ENCODE data around the gene RNASE1.
"Not testable (repeated sequence)": the region's sequence is repeated elsewhere in the genome, so short reads cannot be mapped to it uniquely, and the experiment has no call there.

Gene RNASE1

GRCh38 chr14:20774258-20774824 is 28.3 kb downstream of the RNASE1 start:
- Mint-ChIP-seq H3K27me3 (ENCODE audit: low read depth) (peaks cover 29% of the 10 kb centered on the region), H3K36me3 (ENCODE audit: low read depth) (no peaks in the 10 kb centered on the region), H3K4me1 (ENCODE audit: low read depth) (no peaks in the 10 kb centered on the region), H3K27ac (no peak overlapping the region), H3K4me3 (no peak overlapping the region), H3K9me3 (no peaks in the 10 kb centered on the region)
- no peak for DNase-seq (ENCODE audit: low spot score)

- H3K9me3 Mint-ChIP-seq = no peaks in the 10 kb centered on the region
- no peak for DNase-seq (ENCODE audit: low spot score)
- H3K27ac Mint-ChIP-seq = no peak overlapping the region
- H3K36me3 Mint-ChIP-seq (ENCODE audit: low read depth) = no peaks in the 10 kb centered on the region
- no peak overlapping the region for H3K4me3 Mint-ChIP-seq
- H3K27me3 Mint-ChIP-seq (ENCODE audit: low read depth) = peaks cover 24% of the 10 kb centered on the region
- no peaks in the 10 kb centered on the region for H3K4me1 Mint-ChIP-seq (ENCODE audit: low read depth)
Measured at GRCh38 chr14:20772650-20773049, 30.0 kb downstream of the RNASE1 start.

- no peaks in the 10 kb centered on the region for H3K9me3 Mint-ChIP-seq
- no peaks in the 10 kb centered on the region for H3K36me3 Mint-ChIP-seq (ENCODE audit: low read depth)
- no peak overlapping the region for H3K27ac Mint-ChIP-seq
- DNase-seq (ENCODE audit: low spot score) = no peak
- H3K27me3 Mint-ChIP-seq (ENCODE audit: low read depth) = peaks cover 8% of the 10 kb centered on the region
- H3K4me3 Mint-ChIP-seq = no peak overlapping the region
- H3K4me1 Mint-ChIP-seq (ENCODE audit: low read depth) = no peaks in the 10 kb centered on the region
Measured at GRCh38 chr14:20769421-20769820, 33.2 kb downstream of the RNASE1 start.

GRCh38 chr14:20768593-20768892 is 34.1 kb downstream of the RNASE1 start:
- H3K36me3 Mint-ChIP-seq (ENCODE audit: low read depth) = no peaks in the 10 kb centered on the region
- H3K9me3 Mint-ChIP-seq = no peaks in the 10 kb centered on the region
- H3K27ac Mint-ChIP-seq = no peak overlapping the region
- no peak overlapping the region for H3K4me3 Mint-ChIP-seq
- DNase-seq (ENCODE audit: low spot score) = no peak
- no peaks in the 10 kb centered on the region for H3K4me1 Mint-ChIP-seq (ENCODE audit: low read depth)
- peaks cover 4% of the 10 kb centered on the region for H3K27me3 Mint-ChIP-seq (ENCODE audit: low read depth)

GRCh38 chr14:20760950-20761349 is 41.7 kb downstream of the RNASE1 start:
- H3K27ac Mint-ChIP-seq = no peak overlapping the region
- no peaks in the 10 kb centered on the region for H3K36me3 Mint-ChIP-seq (ENCODE audit: low read depth)
- DNase-seq (ENCODE audit: low spot score) = no peak
- no peak overlapping the region for H3K4me3 Mint-ChIP-seq
- H3K9me3 Mint-ChIP-seq = no peaks in the 10 kb centered on the region
- H3K4me1 Mint-ChIP-seq (ENCODE audit: low read depth) = no peaks in the 10 kb centered on the region
- H3K27me3 Mint-ChIP-seq (ENCODE audit: low read depth) = no peaks in the 10 kb centered on the region

- H3K4me3 Mint-ChIP-seq = not testable (repeated sequence)
Measured at GRCh38 chr14:20759465-20759864, 43.2 kb downstream of the RNASE1 start.

GRCh38 chr14:20757965-20758364 is 44.7 kb downstream of the RNASE1 start:
- Mint-ChIP-seq H3K27me3 (ENCODE audit: low read depth) (no peaks in the 10 kb centered on the region), H3K27ac (no peak overlapping the region)

More at GRCh38 chr14:20759465-20759864, 43.2 kb downstream of the RNASE1 start:
- not testable (repeated sequence) for DNase-seq (ENCODE audit: low spot score); H3K27me3 Mint-ChIP-seq (ENCODE audit: low read depth); H3K4me1 Mint-ChIP-seq (ENCODE audit: low read depth); H3K9me3 Mint-ChIP-seq; H3K27ac Mint-ChIP-seq; H3K36me3 Mint-ChIP-seq (ENCODE audit: low read depth)

DNA sequence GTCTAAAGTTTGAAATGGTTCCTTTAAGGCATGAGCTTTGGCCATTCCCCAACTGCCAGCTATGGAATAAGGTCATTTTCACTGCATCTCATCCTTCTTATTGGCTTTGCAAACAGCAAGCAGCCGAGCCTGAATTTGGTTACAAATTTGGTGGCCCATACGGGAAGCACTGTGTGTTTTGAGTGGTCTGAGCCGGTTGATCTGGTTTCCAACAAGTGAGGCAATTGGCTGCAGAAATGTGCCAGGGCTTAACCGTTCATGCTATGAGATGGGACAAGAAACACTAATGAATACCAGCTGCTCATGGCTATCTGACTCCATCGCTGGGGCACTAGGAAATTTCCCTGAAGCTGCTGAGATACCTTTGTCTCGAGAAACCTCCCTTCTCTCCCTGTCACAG is 47.6 kb downstream of the RNASE1 start:
- Mint-ChIP-seq H3K4me3 (no peak overlapping the region), H3K4me1 (ENCODE audit: low read depth) (peaks cover 2% of the 10 kb centered on the region), H3K9me3 (peaks cover 18% of the 10 kb centered on the region), H3K27me3 (ENCODE audit: low read depth) (no peaks in the 10 kb centered on the region), H3K27ac (no peak overlapping the region), H3K36me3 (ENCODE audit: low read depth) (peaks cover 3% of the 10 kb centered on the region)
- no peak for DNase-seq (ENCODE audit: low spot score)

More at GRCh38 chr14:20757965-20758364, 44.7 kb downstream of the RNASE1 start:
- DNase-seq (ENCODE audit: low spot score) = no peak
- H3K4me3 Mint-ChIP-seq = no peak overlapping the region
- no peaks in the 10 kb centered on the region for H3K4me1 Mint-ChIP-seq (ENCODE audit: low read depth)
- no peaks in the 10 kb centered on the region for H3K36me3 Mint-ChIP-seq (ENCODE audit: low read depth)
- H3K9me3 Mint-ChIP-seq = peaks cover 5% of the 10 kb centered on the region

- H3K27me3 Mint-ChIP-seq (ENCODE audit: low read depth) = no peaks in the 10 kb centered on the region
- H3K27ac Mint-ChIP-seq = no peak overlapping the region
- peaks cover 3% of the 10 kb centered on the region for H3K36me3 Mint-ChIP-seq (ENCODE audit: low read depth)
- no peak overlapping the region for H3K4me3 Mint-ChIP-seq
- peaks cover 18% of the 10 kb centered on the region for H3K9me3 Mint-ChIP-seq
- H3K4me1 Mint-ChIP-seq (ENCODE audit: low read depth) = peaks cover 4% of the 10 kb centered on the region
- DNase-seq (ENCODE audit: low spot score) = no peak
Measured at GRCh38 chr14:20754308-20754707, 48.3 kb downstream of the RNASE1 start.

DNA sequence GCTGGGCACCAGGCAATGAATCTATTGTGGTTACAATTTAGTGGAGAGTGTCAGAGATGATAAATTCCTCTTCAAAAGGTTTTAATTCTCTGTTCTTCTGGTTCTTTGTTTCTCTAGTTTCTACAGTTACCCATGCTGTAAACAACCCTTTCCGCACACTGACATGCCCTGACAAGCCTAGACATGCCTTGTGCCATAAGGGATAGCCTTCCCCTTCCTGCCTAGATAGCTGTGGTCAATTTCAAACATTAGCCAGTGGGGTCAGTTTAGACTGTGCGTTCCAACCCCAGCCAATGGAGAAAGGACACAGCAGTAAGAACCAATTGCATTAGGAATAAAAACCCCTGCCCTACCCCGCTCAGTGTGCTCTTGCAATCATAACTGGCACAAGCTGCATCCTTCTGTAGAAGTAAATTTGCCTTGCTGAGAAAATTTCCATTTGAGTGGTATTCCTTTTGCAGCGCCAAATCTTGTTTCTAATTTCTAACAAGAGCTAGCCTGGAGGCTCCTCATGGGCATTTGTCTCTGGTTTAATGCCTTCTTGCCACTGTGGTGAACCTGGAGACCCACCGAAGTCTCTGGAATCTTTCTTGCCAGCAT is 50.6 kb downstream of the RNASE1 start:
- peaks cover 3% of the 10 kb centered on the region for H3K36me3 Mint-ChIP-seq (ENCODE audit: low read depth)
- H3K4me1 Mint-ChIP-seq (ENCODE audit: low read depth) = peaks cover 4% of the 10 kb centered on the region
- H3K27me3 Mint-ChIP-seq (ENCODE audit: low read depth) = no peaks in the 10 kb centered on the region
- peaks cover 18% of the 10 kb centered on the region for H3K9me3 Mint-ChIP-seq
- H3K27ac Mint-ChIP-seq = no peak overlapping the region
- DNase-seq (ENCODE audit: low spot score) = no peak
- H3K4me3 Mint-ChIP-seq = no peak overlapping the region

Data from T-helper 2 cell treated with Interferon-gamma antibody and Interleukin-4, amounts not matched to agents 5 μg/mL and 100 μg/mL, for 36 hours (primary cell).